HG02885 (cell line): ENCODE results near the gene AUTS2.

Experiments
- ATAC-seq: cut with Tn5 transposase; IDR thresholded peaks from one replicate; pipeline ENCODE4 v1.9.1; 2021; ENCODE audit warnings: mild to moderate bottlenecking; ENCODE audit not compliant: unreplicated experiment, poor library complexity

Gene AUTS2

DNA sequence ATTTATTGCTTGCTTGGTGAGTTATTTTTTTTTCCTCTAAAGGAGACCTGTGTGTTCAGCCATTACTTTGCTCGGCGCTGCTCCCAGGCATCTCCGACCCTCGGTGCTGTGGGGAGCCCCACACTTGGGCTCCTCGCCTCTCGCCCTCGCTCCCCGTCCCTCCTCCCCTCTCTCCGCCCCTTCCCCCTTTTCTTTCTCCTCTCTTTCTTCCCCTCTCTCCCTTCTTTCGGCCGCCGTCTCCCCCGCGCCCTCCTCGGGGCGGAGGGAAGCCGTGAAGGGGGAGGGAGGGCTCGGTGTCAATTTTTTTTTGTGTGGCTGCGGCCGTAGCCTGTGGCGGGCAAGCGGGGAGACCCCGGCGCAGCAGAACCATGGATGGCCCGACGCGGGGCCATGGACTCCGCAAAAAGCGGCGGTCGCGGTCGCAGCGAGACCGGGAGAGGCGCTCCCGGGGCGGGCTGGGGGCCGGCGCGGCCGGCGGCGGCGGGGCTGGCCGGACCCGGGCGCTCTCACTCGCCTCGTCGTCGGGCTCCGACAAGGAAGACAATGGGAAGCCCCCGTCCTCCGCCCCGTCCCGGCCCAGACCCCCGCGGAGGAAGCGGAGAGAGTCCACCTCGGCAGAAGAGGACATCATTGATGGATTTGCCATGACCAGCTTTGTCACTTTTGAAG is 1.1 kb downstream of the AUTS2 start:
- ATAC-seq: no peak

DNA sequence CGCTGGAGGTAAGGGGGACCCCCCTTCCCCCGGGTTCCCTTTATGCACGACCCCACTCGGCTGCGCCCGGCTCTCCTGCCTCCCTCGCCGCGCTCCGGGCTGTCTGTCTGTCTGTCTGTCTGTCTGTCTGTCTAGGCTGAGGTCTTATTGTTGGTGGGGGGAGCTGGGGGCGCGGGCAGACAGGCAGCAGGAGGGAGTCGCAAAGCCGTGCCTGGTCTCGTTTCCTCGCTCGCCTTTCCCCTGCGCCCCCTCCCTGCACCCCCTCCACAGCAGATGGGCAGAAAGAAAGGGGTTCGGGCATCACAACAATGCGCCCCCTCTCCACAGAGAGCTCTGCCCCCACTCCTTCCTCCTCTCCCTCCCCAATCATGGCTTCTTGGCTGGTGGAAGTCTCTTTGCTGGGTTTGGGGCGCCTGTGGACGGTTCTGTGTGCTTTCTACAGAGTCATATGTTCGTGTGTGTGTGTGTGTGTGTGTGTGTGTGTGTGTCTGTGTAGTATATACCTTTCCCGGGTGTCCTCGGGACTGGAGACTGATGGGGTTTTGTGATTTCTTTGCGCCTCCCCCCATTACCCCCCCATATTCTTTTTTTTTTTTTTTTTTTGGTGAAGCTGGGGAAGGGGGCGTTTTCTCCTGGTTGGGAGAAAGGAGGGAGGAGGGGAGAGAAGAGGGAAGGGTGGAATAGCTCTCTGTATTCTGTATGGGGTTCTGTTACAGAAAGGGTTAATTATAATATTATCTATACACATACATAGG is 1.9 kb downstream of the AUTS2 start:
- ATAC-seq: no peak

DNA sequence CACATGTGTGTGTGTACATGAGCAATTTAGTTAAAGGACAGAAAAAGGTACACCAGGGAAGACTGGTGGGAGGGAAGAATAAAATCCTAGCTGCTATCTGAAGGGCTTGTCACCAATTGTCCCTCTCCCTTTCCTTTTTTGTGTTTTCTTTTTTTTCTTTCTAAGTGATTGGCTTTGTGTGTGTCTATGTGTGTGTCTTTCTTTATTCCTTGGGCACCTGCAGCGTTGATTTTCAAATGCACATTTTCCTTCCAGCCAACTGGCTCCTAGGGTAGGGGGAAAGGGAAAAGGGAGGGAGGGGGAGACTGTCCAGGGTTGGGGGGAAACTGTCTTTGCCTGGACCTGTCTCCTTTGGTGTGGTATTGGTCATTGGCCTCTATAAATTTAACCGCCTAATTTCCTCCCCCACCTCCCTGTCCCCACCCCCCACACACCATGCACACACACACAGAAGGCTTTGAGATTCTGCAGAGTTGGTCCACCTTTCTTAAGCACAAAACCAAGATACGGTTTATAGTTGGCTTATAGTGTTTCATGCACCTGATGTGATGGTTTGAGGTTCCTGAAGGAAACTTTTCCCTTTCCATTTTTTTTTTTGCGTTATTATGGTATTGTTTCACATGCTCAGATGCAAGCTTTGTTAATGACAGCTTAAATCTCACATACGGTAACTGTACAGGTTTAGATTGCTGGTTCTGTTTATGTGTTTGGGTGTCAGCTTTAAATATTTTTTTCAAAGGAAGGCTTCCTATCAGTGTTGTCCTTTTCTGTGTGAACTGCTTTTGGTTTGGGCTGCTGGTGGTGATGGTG is 2.6 kb downstream of the AUTS2 start:
- ATAC-seq: no peak

DNA sequence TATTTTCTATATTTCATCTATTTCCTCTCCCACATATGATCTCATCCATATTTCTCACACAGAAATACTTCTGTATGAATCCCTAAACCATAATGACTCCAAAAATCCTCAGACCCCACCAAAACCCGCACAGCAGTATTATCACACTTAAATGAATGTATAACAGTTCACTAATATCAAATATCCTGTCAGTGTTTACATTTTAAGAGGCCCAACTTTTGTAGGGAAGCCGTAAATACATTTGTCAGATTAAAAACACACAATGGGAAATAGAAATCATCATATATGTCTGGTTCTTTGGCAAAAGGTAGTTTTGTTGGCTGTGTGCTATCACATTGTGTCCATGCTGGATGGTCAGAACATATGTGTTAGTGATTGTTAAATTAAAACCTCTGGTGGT is 4.2 kb downstream of the AUTS2 start:
- ATAC-seq: no peak

DNA sequence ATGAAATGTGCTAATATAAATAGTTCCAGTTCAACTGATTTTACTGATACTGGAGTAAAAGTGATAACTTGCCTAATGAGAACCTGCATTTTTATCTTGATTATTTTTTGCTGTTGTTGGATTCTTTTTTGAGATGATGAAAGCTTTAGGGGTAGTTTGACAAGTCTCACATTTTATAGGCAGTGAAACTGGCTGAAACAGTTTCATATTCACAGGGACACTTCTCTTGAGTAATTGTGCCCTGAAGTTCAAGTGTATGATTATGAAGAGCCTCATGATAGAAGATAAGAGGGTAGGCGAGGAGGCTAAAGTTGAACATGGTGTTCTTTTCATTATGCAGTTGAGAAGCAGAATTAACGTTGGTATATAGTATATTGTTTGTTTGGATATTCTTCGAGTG is 5.1 kb downstream of the AUTS2 start:
- no peak for ATAC-seq

DNA sequence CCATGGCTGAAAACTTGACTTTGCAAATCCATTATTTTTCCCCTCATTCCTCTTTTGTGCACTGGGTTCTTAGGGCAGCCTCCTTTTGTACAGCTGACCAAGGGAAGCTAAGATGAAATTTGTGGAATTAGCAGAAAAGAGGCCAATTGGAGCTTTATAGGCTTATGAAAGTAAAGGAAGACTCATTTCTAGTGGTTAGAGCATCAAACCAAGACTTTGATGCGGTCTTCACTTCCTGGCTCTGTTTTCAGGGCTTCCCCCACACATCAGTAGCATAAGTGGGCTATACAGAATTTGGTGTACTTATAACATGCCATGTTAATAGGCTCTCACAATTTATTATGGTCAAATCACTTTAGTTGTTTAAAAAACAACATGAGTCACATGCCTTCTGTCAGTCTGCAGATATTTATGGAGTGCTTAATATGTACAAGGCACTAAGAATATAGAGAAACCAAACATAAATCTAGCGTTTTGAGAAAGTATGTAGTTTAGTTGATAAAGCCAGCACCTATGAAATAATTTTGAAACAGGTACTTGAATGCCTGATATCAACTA is 5.7 kb downstream of the AUTS2 start:
- peak; percentile 76 for ATAC-seq

DNA sequence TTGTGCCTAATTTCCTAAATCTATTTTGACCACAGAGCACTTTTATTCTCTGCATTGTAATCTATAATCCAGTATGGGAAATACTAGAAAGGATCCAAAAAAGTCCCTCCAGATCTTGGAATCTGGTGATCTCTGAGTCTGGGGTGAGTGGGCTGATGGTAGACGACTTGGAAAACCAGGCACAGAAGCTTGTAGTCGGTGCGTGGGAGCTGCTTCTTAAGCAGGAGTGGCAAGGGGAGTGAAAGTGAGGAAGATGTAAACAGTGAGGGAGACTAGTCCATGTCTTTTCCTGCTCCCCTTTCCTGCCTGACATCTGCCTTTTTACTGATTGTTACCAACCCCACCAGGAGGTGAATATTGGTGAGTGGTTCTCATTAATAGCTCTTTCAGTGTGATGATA is 6.8 kb downstream of the AUTS2 start:
- ATAC-seq: no peak

DNA sequence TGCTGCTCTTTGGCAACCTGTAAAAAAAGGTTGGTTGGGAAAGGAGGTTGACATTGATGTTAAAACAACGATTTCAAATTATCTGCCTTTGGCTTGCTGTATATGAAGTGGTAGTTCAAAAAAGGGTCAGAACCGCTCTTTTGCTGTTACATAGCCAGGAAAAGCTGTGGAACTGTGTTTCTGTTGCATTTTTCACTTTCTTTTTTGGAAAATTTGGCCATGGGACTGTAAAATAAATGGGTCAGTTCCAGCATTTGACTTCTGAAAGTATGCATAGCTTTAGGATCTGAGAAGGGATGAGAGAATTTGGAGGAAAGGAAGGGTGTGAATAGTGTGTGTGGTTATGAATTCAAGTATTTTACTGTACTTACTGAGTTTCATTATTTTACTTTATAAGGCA is 7.3 kb downstream of the AUTS2 start:
- no peak for ATAC-seq

DNA sequence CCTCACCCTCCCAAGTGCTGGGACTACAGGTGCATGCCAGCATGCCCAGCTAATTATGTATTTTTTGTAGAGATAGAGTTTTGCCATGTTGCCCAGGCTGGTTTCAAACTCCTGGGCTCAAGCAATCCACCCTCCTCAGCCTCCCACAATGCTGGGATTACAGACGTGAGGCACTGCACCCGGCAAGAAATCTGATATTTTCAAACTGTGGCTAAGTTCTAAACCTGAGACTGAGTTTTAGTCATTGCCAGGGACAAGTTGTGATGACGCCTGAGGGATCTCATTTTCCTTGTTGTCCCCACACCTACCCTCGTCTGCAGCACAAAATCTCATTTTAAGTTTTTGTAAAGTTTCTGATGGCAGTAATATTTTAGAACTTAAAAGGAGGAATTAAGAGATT is 9.8 kb downstream of the AUTS2 start:
- ATAC-seq: no peak

DNA sequence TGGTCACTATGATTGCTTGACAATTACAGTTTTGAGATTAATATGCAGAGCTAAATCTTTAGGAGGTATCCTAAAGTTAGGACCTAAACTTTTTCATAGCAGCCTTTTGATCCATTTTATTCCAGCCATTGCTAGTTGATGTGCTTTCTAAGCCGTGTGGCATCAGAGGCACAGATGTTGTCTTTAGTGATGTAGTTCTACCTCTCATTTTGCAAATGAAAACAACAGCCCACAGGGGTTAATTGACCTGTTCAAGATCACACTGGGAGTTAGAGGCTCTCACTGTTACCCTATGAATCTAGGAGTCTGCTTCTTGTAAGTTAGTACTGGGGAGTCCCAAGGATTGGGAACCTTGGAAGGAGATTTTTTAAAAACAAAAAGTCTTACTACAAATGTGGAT is 10.6 kb downstream of the AUTS2 start:
- ATAC-seq: no peak

DNA sequence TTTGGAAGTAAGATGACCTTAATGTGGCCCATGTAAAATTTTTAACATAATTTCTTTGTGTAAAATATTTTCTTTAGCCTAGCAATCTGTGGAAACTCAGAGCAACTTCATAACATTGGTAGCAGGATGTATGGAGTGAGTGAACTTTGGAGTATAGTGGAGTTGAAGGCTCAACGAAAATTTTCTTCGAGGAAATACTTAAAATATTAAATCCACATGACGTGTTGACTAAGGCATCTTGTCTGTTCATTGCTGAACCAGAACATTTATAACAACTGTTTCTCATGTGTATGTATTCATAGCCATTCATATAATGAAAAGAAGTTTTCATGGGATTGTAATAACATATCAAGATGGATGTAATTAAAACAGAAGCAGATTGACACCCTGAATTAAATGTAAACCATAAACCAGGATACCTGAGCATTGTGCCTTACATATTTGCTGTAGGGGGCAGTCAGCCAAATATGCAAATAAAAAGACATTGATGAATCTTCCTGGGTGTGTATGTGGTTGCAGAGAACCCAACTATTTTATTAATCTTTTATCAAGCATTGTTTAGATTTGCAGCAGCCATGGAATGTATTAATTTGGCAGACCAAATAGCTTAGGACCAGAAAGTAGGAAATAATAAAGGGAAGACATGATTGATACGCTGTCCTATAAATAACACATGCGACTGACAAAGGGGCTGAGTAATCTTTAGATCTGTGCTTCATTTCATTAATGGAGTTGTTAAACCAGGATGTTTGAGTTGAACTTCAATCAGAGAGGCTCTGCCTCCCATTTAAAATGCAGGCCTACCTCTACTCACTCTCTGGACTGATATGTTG is 11.5 kb downstream of the AUTS2 start:
- ATAC-seq: no peak

DNA sequence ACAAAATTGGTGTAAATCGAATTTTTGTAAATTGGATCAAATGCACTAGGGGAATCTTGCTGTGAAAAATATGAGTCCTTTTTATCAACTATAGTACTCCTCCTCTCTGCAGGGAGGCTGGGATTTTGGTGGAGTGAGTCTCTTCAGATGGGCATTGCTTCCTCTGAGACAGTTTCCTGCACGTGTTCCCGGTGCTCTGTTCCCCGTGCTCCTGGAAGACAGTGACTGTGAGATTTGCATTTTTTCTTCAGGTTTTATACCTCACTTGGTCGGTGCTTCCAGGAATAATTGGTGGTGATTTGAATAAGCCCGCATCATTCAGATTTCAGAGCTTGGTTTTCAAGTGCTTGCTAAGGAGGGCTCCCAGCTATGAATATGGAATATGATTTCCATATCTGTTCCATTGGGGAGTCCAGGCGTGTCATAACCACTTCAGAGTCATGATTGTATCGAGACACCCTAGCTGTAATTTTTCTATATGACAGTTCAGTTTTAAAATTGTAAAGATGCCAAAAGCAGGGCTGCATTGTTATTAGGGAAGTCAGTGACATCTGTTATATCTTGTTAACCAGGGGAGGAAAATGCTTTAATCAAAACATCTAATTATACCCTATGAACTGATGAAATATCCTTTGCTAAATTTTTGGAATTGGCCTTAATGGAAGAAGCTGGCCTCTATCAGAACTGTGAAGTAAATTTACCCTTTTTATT is 12.3 kb downstream of the AUTS2 start:
- no peak for ATAC-seq

DNA sequence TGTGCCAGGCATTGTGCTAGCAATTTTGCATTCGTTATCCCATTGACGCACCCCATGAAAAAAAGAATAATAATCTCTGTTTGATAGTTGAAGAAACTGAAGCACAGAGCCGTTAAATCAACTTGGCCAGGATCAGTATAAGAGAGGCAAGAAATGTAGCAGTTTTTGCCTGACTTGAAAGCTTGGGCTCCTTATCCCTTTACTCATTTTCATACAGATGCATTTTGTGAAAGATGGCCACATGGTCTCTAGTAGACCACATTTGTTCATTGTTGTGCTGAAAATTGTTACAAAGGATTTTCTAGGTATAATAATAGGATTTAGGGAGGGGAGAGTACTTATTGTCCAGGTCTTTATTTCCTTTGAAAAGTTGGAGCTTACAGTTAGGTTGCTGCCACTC is 14.7 kb downstream of the AUTS2 start:
- no peak for ATAC-seq

DNA sequence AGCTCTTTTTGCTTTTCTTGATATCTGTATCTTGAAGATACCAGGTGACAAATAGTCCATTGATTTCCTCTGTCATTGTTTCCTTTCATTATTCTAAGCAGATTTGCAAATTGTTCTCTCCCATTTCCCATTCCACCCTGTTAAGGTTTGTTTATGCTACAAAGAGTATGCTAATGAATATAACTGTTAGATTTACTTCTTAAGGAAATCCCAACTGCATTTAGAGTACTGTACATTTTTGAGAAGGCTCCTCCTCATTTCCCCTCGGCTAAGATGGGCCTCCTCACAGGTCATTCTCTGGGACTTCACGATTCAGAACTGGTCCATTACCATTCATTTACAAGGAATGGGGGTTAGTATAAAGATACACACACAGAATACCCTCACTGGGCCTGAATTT is 15.6 kb downstream of the AUTS2 start:
- ATAC-seq: no peak

DNA sequence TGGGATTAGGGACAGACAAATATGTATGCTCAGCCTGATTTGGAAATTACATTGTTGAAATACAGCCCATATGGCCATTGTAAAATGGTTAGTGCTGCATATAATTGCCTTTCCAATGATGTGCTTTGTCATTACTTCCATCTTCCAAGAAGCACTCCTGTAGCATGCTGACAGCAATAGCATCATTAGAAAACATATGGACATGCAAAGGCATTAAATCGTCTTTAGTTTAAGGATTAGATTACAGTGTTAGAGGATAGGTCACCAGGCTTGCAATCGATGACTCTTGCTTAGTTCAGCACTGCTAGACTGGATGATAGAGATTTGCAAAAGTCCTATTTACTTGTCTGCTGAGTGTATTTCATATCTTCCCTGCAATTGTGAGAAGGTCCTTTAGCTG is 17.4 kb downstream of the AUTS2 start:
- no peak for ATAC-seq

DNA sequence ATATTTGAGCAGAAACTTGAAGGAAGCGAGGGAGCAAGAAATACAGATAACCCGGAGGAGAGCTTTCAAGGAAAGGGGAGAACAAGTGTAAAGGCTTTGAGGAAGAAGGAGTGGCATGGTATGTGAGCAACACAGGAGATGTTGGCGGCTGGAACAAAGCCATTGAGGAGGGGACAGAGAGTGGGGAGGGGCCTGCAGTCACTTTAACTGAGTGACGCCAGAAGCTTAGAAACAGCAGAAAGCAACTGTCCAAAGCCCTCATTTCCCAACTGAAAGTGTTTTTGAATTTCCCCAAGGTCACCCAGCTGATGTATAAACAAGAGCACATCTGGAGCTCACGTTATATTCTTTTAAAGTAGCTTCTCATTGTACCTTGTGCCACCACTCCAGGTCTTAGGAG is 19.1 kb downstream of the AUTS2 start:
- ATAC-seq: no peak

DNA sequence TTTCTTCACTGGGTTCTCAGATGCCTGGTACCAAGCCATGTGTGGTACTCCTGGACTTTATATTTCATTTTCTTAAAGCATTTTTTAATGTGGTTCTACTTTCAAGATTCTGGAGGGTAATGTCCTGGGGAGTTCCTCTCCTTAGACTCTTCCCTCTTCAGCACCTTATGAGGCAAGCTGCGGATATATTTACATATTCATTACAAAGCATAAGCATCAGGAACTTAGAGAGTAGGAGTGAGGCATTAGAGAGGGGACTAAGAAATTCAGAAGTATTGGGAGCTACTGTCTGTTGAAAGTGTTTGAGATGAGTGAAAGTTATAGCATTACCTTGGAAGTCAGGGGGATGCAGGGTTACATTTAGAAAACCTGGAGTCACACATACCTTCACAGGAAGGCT is 20.8 kb downstream of the AUTS2 start:
- ATAC-seq: no peak

DNA sequence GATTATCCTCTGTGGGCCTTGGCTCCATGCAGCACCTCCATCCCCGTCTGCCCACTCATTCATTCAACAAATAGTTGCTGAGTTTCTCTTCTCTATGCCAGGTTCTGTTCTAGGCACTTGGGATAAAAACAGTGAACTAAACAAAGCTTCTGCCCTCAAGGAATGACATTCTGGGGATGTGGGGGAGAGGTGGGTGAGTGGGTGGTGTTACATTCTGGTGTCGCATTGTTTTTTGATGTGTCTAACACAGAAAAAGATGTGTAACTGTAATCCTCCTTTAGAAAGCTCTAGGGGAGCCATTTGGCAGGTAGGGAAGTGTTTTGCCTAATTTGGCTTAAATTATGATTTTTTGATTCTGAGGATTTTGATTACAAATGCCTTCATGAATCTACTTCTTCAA is 21.4 kb downstream of the AUTS2 start:
- no peak for ATAC-seq

DNA sequence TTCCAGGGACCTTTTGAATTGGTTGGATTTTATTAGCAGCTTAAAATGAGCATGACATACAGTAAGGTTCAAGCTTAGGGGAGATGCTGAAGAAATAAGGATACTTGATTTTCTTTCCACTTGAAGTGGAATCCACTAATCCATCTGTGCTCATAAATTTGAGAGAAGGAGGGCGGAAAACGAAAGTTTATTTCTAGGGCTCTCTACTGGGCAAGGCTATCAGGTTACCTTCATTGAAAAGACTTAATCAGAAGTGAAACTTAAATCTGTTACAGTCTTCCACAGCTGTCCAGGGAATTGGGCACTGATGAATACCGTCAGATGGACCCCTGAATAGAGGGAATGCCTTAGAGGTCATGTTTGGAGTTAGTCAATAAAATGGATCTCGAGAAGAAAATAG is 21.8 kb downstream of the AUTS2 start:
- ATAC-seq: no peak

DNA sequence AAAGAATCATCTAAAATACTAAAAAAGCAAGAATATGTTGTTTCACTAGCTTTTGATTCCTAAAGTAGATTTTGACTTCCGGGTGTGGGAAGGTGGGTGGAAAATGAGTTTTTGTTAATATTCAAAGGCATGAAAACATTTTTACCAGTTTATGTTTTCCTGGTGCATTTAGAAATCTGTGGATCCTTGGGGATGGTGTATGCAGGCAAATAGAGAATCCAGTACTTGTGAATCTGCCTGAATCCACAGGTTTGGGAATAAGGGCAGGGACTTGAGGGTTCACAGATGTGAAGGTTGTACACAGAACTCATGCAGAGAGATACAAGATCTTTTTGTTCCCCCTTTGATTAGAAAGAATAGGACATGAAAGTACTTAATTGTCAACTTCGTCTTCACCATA is 22.4 kb downstream of the AUTS2 start:
- ATAC-seq: no peak
